Activated naive CD8-positive, alpha-beta T cell treated with anti-CD3 and anti-CD28 coated beads, Interleukin-2, amount 10 ng/mL, durations not matched to agents 7 days and 5 days (primary cell): ENCODE data around the gene STAT4. TPM values are rescaled to one million over a fixed set of nuclear protein-coding genes. Genes with fewer than 3 reads are reported as not detected.
"Not testable (repeated sequence)": the region's sequence is repeated elsewhere in the genome, so short reads cannot be mapped to it uniquely, and the experiment has no call there.

Experiments
- ATAC-seq: fragments of 150-1000 bp; cut with Tn5 transposase; one replicate; pipeline ENCODE4 v1.10.0; 2021; ENCODE audit warnings: low read depth, moderate library complexity
- POLR2A ChIA-PET: fragments of 350-600 bp; sonication (Branson Sonifier 250); formaldehyde crosslinking; loops from one replicate; lab custom pipeline; 2021; ENCODE audit warnings: antibody characterized with exemption; lab: Charles Lee
- DNase-seq: peaks from one replicate; pipeline ENCODE4 v3.0.0; 2021
- H3K27ac Mint-ChIP-seq: one replicate; pipeline ENCODE4 v1.8.0; 2022; ENCODE audit warnings: mild to moderate bottlenecking, mixed read lengths
- H3K27me3 Mint-ChIP-seq: one replicate; pipeline ENCODE4 v1.8.0; 2022; ENCODE audit warnings: mild to moderate bottlenecking, moderate library complexity, mixed read lengths
- H3K36me3 Mint-ChIP-seq: one replicate; pipeline ENCODE4 v1.8.0; 2021; ENCODE audit warnings: mild to moderate bottlenecking, mixed read lengths
- H3K4me1 Mint-ChIP-seq: one replicate; pipeline ENCODE4 v1.8.0; 2021; ENCODE audit warnings: mixed read lengths
- H3K4me3 Mint-ChIP-seq: one replicate; pipeline ENCODE4 v1.8.0; 2022; ENCODE audit warnings: mild to moderate bottlenecking, moderate library complexity, mixed read lengths
- H3K9me3 Mint-ChIP-seq: one replicate; pipeline ENCODE4 v1.8.0; 2021; ENCODE audit warnings: mixed read lengths
- total RNA-seq, 2 experiments: library from RNA; stranded (reverse); gene quantifications; one replicate each; pipeline ENCODE4 v1.2.3, GENCODE V29; 2021

Gene STAT4
- total RNA-seq, 2 experiments from 2014 or later, result 170 to 177 TPM

DNA sequence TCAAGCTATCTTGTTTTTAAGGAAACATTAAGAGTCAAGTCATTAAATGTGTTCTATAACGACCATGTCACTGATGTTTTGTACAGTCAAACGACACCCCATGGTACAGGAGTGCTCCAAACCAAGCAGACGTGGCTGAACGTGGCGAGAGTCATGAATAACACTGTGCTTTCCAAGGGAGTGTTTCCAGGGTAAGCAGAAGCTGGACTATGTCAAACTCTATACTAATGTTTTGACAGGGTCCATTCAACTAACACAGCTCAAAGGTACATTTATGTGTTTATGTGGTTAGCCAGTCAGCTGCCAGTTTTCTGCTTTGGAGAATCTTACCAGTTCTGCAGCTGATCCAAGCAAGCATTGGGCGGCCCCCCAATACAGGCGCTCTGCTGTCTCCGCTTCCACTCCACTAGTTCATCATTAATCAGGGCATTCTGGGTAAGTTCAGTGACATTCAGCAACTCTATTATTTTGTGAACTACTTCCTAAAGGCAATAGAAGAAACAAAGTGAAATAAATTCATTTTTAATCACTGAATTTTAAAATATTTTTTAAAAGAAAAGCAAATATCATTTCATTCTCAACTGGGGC is 153.2 kb downstream of the STAT4 start:
- no peak overlapping the region for H3K27ac Mint-ChIP-seq
- no peak overlapping the region for H3K4me3 Mint-ChIP-seq
- H3K4me1 Mint-ChIP-seq, result peaks cover 71% of the 10 kb centered on the region
- H3K36me3 Mint-ChIP-seq, result peaks cover 86% of the 10 kb centered on the region
- POLR2A ChIA-PET, result interaction anchor here (0.8 to 2.7 kb wide), 4 partner anchors 10 to 26 kb away, joined by 5 to 8 read pairs (median 6); no protein-coding TSS in a partner anchor
- H3K9me3 Mint-ChIP-seq, result no peaks in the 10 kb centered on the region
- DNase-seq (no peak), ATAC-seq (no peak)
- H3K27me3 Mint-ChIP-seq, result no peaks in the 10 kb centered on the region

DNA sequence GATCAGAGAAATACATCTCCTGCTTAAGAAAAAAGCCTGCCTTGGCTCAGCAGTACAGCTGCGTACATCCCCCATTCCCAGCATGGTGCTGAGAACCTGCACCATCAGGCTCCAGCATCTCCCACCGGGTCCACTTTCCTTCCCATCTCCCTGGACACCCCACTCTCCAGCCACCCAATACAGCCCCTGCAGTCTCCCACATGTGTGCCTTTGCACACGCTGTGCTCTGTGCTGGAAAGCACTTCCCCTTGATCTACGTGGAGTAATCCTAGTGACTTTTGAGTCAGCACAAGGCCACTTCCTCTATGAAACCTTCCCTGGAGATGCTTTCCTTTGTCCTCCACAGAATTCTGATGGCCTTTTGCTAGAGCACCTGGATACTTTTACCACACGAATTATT is 153.8 kb downstream of the STAT4 start:
- Mint-ChIP-seq H3K27me3 (no peaks in the 10 kb centered on the region), H3K9me3 (no peaks in the 10 kb centered on the region), H3K27ac (peak overlapping the region; percentile 67), H3K4me1 (peaks cover 71% of the 10 kb centered on the region), H3K4me3 (no peak overlapping the region), H3K36me3 (peaks cover 85% of the 10 kb centered on the region)
- POLR2A ChIA-PET, result interaction anchor here (0.8 to 2.7 kb wide), 6 partner anchors 9 to 32 kb away, joined by 4 to 8 read pairs (median 6); partner anchors contain the start of gene STAT1
- DNase-seq (no peak), ATAC-seq (no peak)

DNA sequence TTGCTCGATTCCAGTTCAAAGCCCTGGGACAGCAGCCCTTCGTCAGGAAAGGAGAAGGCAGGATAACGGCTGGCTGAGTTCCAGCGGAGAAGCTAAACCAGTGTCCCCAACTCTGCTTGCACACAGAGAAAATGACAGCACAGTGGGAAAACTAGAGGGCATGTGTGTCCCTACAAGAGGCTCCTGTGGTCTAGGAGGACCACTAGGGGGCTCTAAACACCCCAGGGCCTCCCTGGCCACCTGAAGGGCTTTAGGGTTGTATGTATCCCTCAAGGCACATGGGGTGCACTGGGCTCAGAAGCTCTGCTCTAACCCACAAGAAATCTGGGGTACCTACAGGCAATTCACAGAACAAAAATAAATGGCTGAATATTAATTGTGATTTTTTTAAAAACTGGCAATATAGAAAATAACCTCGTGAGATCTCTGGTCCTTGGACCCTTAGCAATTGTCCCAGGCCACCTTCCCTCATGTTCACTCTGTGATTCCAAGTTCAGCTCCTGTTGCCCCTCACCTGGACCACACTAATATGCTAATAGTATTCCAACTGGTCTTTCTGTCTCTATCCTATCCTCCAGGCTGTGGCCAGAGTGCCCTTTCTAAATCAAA is 154.4 kb downstream of the STAT4 start:
- Mint-ChIP-seq H3K4me3 (no peak overlapping the region), H3K27ac (peak overlapping the region; percentile 67), H3K9me3 (no peaks in the 10 kb centered on the region), H3K4me1 (peaks cover 70% of the 10 kb centered on the region), H3K36me3 (peaks cover 81% of the 10 kb centered on the region), H3K27me3 (no peaks in the 10 kb centered on the region)
- ATAC-seq (peak; percentile 63), DNase-seq (no peak)
- POLR2A ChIA-PET, result interaction anchor here (1.4 to 2.7 kb wide), 5 partner anchors 9 to 33 kb away, joined by 4 to 8 read pairs (median 6); partner anchors contain the start of gene STAT1

DNA sequence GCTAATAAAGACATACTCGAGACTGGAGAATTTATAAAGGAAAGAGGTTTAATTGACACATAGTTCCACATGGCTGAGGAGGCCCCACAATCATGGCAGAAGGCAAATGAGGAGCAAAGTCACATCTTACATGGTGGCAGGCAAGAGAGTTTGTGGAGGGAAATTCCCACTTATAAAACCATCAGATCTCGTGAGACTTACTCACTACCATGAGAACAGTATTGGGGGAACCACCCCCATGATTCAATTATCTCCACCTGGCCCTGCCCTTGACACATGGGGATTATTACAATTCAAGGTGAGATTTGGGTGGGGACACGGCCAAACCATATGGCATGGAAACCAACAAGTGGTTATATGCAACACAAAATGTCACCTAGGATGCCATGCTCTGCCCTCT is 155.5 kb downstream of the STAT4 start:
- not testable (repeated sequence) for DNase-seq, H3K4me3 Mint-ChIP-seq, H3K9me3 Mint-ChIP-seq, ATAC-seq, H3K27me3 Mint-ChIP-seq
- Mint-ChIP-seq H3K36me3 (peaks cover 77% of the 10 kb centered on the region), H3K4me1 (peaks cover 65% of the 10 kb centered on the region), H3K27ac (peak overlapping the region; percentile 83)
- POLR2A ChIA-PET, result interaction anchor here (1.8 kb wide), 1 partner anchor 28 kb away, joined by 5 read pairs; no protein-coding TSS in a partner anchor

DNA sequence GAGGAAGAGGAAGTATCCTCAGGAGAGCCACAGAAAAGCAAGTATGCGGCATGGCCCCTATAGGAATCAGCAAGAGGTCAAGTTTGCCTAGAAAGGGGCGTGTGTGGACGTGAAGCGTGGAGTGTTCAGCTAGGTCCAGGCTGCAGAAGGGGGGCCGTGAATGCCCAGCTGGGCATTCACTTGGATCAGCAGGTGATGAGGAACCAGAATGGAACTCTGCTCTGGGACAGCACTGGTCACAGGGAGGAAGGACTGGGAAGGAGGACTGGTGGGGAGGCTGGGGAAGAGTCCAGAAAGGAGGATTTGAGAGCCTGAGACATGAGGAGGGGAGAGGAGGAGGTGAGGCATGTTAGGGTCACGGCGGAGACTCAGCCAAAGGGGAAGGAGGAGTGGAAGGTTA is 156.6 kb downstream of the STAT4 start:
- no peaks in the 10 kb centered on the region for H3K27me3 Mint-ChIP-seq
- no peak for DNase-seq
- H3K27ac Mint-ChIP-seq, result peak overlapping the region; percentile 14
- H3K9me3 Mint-ChIP-seq, result no peaks in the 10 kb centered on the region
- POLR2A ChIA-PET, result interaction anchor here (1.8 to 2.4 kb wide), 2 partner anchors 14 to 29 kb away, joined by 5 to 7 read pairs; no protein-coding TSS in a partner anchor
- H3K4me1 Mint-ChIP-seq, result peaks cover 60% of the 10 kb centered on the region
- H3K4me3 Mint-ChIP-seq, result no peak overlapping the region
- peaks cover 74% of the 10 kb centered on the region for H3K36me3 Mint-ChIP-seq
- no peak for ATAC-seq

DNA sequence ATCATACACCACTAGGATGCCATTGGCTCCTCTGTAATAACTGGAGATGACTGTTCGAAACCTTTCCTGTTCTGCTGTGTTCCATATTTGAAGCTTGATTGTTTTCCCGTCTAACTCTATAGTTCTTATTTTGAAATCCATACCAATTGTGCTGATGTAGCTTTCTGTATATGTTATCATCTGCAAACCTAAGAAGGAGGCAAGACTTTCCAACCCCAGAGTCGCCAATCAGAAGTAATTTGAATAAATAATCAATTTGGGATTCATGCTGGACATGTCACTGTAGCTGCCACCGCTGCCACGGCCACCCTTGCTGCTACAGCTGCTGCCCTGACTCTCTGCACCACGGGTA is 157.5 kb downstream of the STAT4 start:
- Mint-ChIP-seq H3K9me3 (no peaks in the 10 kb centered on the region), H3K4me1 (peaks cover 60% of the 10 kb centered on the region), H3K27me3 (no peaks in the 10 kb centered on the region), H3K27ac (peak overlapping the region; percentile 65), H3K36me3 (peaks cover 76% of the 10 kb centered on the region), H3K4me3 (no peak overlapping the region)
- POLR2A ChIA-PET, result interaction anchor here (0.7 to 2.7 kb wide), 4 partner anchors 14 to 42 kb away, joined by 3 to 8 read pairs (median 6); no protein-coding TSS in a partner anchor
- no peak for ATAC-seq
- DNase-seq, result no peak

DNA sequence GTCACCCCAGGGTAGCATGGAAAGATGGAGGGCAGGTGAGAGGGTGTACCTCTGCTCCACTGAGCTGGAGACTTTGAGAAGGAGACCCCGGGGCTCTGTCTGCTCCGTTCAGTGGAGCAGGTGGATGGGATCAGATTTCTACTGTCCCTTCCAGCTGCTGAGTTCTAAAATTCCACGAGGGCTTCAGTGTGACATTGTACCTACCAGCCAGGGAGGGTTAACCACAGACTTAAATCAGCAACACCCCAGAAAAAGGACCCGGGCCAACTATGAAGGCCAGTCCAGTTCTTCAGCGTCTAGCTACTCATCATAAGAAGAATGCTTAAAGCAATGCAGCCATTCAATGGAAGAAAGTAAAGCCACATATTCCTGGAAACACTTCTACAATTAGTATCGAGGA is 160.7 kb downstream of the STAT4 start:
- Mint-ChIP-seq H3K36me3 (peaks cover 70% of the 10 kb centered on the region), H3K9me3 (no peaks in the 10 kb centered on the region), H3K27ac (peak overlapping the region; percentile 58), H3K4me3 (no peak overlapping the region), H3K4me1 (peaks cover 56% of the 10 kb centered on the region), H3K27me3 (no peaks in the 10 kb centered on the region)
- no peak for DNase-seq
- ATAC-seq, result no peak
- POLR2A ChIA-PET, result interaction anchor here (1.1 to 3.2 kb wide), 4 partner anchors 9 to 19 kb away, joined by 3 to 10 read pairs (median 6); no protein-coding TSS in a partner anchor

DNA sequence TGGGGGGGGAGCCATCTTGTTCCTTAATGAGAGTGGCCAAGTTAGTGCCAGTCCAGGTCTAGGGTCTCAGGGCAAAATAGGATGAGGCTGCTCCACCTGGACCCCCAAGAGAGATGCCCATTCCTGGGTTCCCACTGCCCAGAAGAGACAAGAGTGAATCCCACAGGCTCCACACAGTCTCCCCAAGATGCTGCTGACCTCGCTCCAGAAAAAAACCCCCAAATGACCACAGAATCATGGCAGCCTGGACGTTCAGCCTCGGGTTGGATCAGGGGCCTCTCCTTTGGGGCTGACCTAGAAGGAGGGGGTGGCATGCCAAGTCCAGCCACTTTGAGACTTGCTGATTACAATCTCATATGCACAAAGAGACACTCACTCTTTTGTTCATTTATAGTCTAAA is 161.9 kb downstream of the STAT4 start:
- H3K4me3 Mint-ChIP-seq, result no peak overlapping the region
- DNase-seq (no peak), ATAC-seq (no peak)
- H3K4me1 Mint-ChIP-seq, result peaks cover 54% of the 10 kb centered on the region
- POLR2A ChIA-PET, result interaction anchor here (0.8 to 3.2 kb wide), 5 partner anchors 9 to 25 kb away, joined by 3 to 12 read pairs (median 7); partner anchors contain the start of gene STAT1
- no peaks in the 10 kb centered on the region for H3K9me3 Mint-ChIP-seq
- H3K36me3 Mint-ChIP-seq, result peaks cover 71% of the 10 kb centered on the region
- H3K27ac Mint-ChIP-seq, result peak overlapping the region; percentile 38
- no peaks in the 10 kb centered on the region for H3K27me3 Mint-ChIP-seq

DNA sequence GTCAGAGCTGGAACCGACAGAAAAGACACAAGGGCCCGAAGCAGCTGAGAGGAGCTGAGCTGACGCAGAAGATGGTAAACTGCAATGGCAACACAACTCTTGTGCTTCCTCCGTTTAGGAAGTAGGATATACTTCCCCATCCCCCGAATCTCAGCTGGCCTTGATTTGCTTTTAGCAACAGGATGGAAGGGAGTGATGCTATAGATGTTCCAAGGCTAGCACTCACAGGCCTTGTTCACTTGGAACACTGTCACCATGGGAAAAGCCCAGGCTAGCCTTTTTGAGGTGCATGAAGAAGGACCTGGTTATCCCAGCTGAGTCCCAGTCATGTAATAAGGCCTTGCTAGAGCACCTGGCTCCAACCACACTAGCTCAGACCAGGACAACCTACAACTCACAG is 162.9 kb downstream of the STAT4 start:
- peaks cover 51% of the 10 kb centered on the region for H3K4me1 Mint-ChIP-seq
- H3K36me3 Mint-ChIP-seq, result peaks cover 65% of the 10 kb centered on the region
- H3K4me3 Mint-ChIP-seq, result no peak overlapping the region
- H3K9me3 Mint-ChIP-seq, result no peaks in the 10 kb centered on the region
- H3K27me3 Mint-ChIP-seq, result no peaks in the 10 kb centered on the region
- POLR2A ChIA-PET, result interaction anchor here (1.2 to 3.2 kb wide), 8 partner anchors 9 to 26 kb away, joined by 3 to 12 read pairs (median 6); partner anchors contain the start of gene STAT1
- ATAC-seq (no peak), DNase-seq (no peak)
- H3K27ac Mint-ChIP-seq, result peak overlapping the region; percentile 43

DNA sequence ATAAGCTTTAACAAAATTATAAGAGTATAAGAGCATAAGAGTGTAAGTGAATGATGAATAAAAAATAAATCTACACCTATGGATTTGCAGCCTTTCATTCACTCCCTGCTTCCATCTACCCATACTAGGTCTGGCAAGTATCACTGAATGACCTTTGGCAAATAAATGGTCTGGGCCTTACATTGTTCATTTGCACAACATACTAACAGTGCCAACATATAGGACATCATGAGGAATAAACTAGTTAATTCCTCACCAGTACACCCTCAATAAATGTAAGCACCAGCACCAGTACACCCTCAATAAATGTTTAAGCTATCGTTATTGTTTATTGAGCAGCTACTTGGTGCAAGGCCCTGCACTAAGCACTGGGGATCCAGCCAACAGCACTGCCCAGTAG is 163.7 kb downstream of the STAT4 start:
- DNase-seq (no peak), ATAC-seq (no peak)
- Mint-ChIP-seq H3K4me3 (no peak overlapping the region), H3K27ac (peak overlapping the region; percentile 30), H3K9me3 (no peaks in the 10 kb centered on the region), H3K36me3 (peaks cover 67% of the 10 kb centered on the region), H3K4me1 (peaks cover 54% of the 10 kb centered on the region), H3K27me3 (no peaks in the 10 kb centered on the region)
- POLR2A ChIA-PET, result interaction anchor here (1.3 to 3.2 kb wide), 7 partner anchors 10 to 27 kb away, joined by 4 to 12 read pairs (median 6); partner anchors contain the start of gene STAT1

DNA sequence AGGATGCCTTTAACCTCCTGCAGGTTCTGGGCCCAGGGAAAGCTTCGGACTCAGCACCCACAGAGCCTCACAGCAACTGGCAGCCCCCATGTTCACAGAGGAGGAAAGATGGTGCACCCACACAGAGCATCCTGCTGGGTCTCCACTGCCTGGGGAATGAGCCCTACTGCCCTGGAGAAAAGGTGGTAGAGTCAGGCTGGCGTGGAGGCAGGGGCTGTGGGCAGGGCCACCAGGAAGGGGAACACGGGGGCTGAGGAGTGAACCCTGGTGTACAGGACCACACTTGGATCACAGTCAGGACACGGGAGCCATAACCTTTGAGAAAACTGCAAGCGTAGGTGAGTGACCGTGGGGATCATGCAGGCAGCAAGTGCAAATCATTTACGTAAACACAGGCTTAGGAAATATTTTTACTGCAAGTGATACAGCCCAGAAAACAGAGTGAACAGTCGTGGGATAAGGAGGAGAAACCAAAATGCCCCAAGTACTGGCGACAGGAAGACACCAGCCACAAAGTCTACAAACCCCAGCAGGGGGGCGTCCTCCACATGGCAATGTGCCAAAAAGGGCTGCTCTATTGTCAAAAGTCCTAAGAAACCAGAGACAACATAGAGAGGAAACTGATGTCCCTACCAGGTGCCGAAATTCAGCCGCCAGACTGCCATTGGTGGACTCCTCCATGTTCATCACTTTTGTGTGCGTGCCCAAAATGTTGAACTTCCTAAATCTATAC is 164.4 kb downstream of the STAT4 start:
- no peaks in the 10 kb centered on the region for H3K9me3 Mint-ChIP-seq
- peak overlapping the region; percentile 78 for H3K27ac Mint-ChIP-seq
- H3K27me3 Mint-ChIP-seq, result no peaks in the 10 kb centered on the region
- H3K36me3 Mint-ChIP-seq, result peaks cover 73% of the 10 kb centered on the region
- H3K4me1 Mint-ChIP-seq, result peaks cover 52% of the 10 kb centered on the region
- DNase-seq, result no peak
- no peak for ATAC-seq
- H3K4me3 Mint-ChIP-seq, result no peak overlapping the region
- POLR2A ChIA-PET, result interaction anchor here (1.0 to 2.8 kb wide), 4 partner anchors 11 to 26 kb away, joined by 3 to 12 read pairs (median 4); no protein-coding TSS in a partner anchor

DNA sequence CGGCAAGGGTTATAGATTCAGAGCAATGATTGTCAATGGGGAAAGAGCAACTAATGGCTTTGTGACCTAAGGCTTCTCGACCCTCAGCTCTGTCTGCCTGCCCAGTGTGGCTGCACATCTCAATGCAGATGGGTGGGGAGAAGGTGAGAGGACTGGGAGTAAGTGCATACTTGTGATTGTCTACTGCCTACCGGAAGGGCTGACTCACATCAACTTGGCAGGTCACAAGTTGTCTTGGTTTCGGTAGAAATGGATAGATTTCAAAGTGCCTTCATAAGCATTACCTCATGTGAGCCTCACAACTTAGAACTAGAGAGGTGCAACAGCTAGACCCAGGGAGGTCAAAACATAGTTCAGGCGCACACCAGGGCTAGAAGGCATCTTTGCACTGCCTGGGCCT is 166.2 kb downstream of the STAT4 start:
- Mint-ChIP-seq H3K4me1 (peaks cover 57% of the 10 kb centered on the region), H3K36me3 (peaks cover 75% of the 10 kb centered on the region)
- POLR2A ChIA-PET, result interaction anchor here (1.1 to 2.8 kb wide), 4 partner anchors 9 to 36 kb away, joined by 3 to 12 read pairs (median 4); no protein-coding TSS in a partner anchor

More for the DNA sequence above, 166.2 kb downstream of the STAT4 start:
- H3K27ac Mint-ChIP-seq, result peak overlapping the region; percentile 52
- no peaks in the 10 kb centered on the region for H3K9me3 Mint-ChIP-seq
- peak; percentile 41 for ATAC-seq
- DNase-seq, result no peak
- no peaks in the 10 kb centered on the region for H3K27me3 Mint-ChIP-seq
- peak overlapping the region; percentile 8 for H3K4me3 Mint-ChIP-seq
